Measurements from ENCODE around the gene PANX1.

Gene PANX1

GRCh38 chr11:94184846-94185245, 56.2 kb downstream of the PANX1 start:
- DNase-seq (ENCODE audit: low spot score) = no peak

GRCh38 chr11:94185416-94186084, 56.9 kb downstream of the PANX1 start:
- DNase-seq (ENCODE audit: low spot score) = no peak

- no peak for DNase-seq (ENCODE audit: low spot score)
These were observed 57.9 kb downstream of the PANX1 start for GRCh38 chr11:94186342-94187203.

GRCh38 chr11:94193288-94193687, 64.6 kb downstream of the PANX1 start:
- no peak for DNase-seq (ENCODE audit: low spot score)

- no peak for DNase-seq (ENCODE audit: low spot score)
These were observed 66.1 kb downstream of the PANX1 start for GRCh38 chr11:94194712-94195111.

- no peak for DNase-seq (ENCODE audit: low spot score)
These were observed 67.7 kb downstream of the PANX1 start for GRCh38 chr11:94196363-94196762.

- DNase-seq (ENCODE audit: low spot score) = no peak
These were observed 70.1 kb downstream of the PANX1 start for GRCh38 chr11:94198718-94199117.

GRCh38 chr11:94199136-94200130, 70.8 kb downstream of the PANX1 start:
- no peak for DNase-seq (ENCODE audit: low spot score)

- DNase-seq (ENCODE audit: low spot score) = no peak
These were observed 72.4 kb downstream of the PANX1 start for GRCh38 chr11:94201004-94201465.

GRCh38 chr11:94203070-94203469, 74.4 kb downstream of the PANX1 start:
- DNase-seq (ENCODE audit: low spot score) = no peak

GRCh38 chr11:94211261-94211830, 82.7 kb downstream of the PANX1 start:
- DNase-seq (ENCODE audit: low spot score) = no peak

GRCh38 chr11:94212898-94213297, 84.3 kb downstream of the PANX1 start:
- DNase-seq (ENCODE audit: low spot score) = no peak

GRCh38 chr11:94217705-94218104, 89.1 kb downstream of the PANX1 start:
- no peak for DNase-seq (ENCODE audit: low spot score)

GRCh38 chr11:94218372-94218771, 89.7 kb downstream of the PANX1 start:
- DNase-seq (ENCODE audit: low spot score) = no peak

- DNase-seq (ENCODE audit: low spot score) = peak; percentile 31
These were observed 91.1 kb downstream of the PANX1 start for GRCh38 chr11:94219771-94220170.

- DNase-seq (ENCODE audit: low spot score) = no peak
These were observed 95.4 kb downstream of the PANX1 start for GRCh38 chr11:94224078-94224477.

Measured in SK-N-DZ (cell line).